Measurements from ENCODE around the gene FOXJ3. TPM values are rescaled to one million over a fixed set of nuclear protein-coding genes. Genes with fewer than 3 reads are reported as not detected.

Gene FOXJ3
- total and polyA plus RNA-seq, 4 donors: 5.3 to 16.8 (median 12.4) TPM

DNA sequence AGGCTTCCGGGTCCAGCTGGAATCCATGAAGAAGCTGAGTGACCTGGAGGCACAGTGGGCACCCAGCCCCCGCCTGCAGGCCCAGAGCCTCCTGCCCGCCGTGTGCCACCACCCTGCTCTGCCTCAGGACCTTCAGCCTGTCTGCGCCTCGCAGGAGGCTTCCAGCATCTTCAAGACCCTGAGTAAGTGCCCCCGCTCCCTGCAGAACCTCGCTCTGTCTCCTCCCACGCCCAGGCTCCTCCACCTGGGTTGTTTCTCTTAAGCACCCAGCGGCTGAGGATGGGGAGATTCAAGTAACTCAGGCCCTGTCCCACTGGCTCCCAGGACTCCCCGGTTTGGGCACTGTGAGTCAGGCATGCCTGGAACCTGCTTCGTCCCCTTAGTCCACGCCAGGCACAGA lies 180.3 kb downstream of the FOXJ3 start:
- Histone ChIP-seq H3K27ac (ENCODE audit: low read depth in 1 of 2, low read length in 2 of 2) (no peak overlapping the region), H3K9ac (ENCODE audit: low read depth in 1 of 2, low read length in 2 of 2) (no peak overlapping the region), H3K4me1 (ENCODE audit: control insufficient read depth in 4 of 4, insufficient read depth in 4 of 4, low read length in 3 of 4) (peaks cover 8 to 20% (median 10%) of the 10 kb centered on the region in 4 donors), H3K36me3 (ENCODE audit: control insufficient read depth in 4 of 4, insufficient read depth in 3 of 4, low read depth in 1 of 4, low read length in 3 of 4) (no peaks in the 10 kb centered on the region), H3K27me3 (ENCODE audit: control insufficient read depth in 4 of 4, insufficient read depth in 4 of 4, low read length in 3 of 4) (no peaks in the 10 kb centered on the region), H3K4me3 (ENCODE audit: low read depth in 1 of 3, low read length in 3 of 3) (no peak overlapping the region), H3K9me3 (ENCODE audit: control insufficient read depth in 4 of 4, low read length in 3 of 4) (peaks cover 0 to 1% (median 0%) of the 10 kb centered on the region in 4 donors)
- TF ChIP-seq FOXA1 (IDR thresholded peaks at IDR 0.05) (no peak), GABPA (IDR thresholded peaks at IDR 0.05 in 1 of 2, conservative IDR thresholded peaks at IDR 0.05 in 1 of 2) (no peak), EGR1 (IDR thresholded peaks at IDR 0.05; ENCODE audit: low read depth in 2 of 2) (no peak), HNF4G (IDR thresholded peaks at IDR 0.05) (no peak), TAF1 (conservative IDR thresholded peaks at IDR 0.05) (no peak), NR2F2 (IDR thresholded peaks at IDR 0.05) (no peak), YY1 (IDR thresholded peaks at IDR 0.05) (no peak), FOXA2 (IDR thresholded peaks at IDR 0.05) (no peak), HNF4A (conservative IDR thresholded peaks at IDR 0.05) (no peak), JUND (IDR thresholded peaks at IDR 0.05) (no peak), RXRA (IDR thresholded peaks at IDR 0.05) (no peak)
- TF ChIP-seq, protein P1, sequence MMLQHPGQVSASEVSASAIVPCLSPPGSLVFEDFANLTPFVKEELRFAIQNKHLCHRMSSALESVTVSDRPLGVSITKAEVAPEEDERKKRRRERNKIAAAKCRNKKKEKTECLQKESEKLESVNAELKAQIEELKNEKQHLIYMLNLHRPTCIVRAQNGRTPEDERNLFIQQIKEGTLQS (IDR thresholded peaks at IDR 0.05): no peak
- TF ChIP-seq, protein P2, sequence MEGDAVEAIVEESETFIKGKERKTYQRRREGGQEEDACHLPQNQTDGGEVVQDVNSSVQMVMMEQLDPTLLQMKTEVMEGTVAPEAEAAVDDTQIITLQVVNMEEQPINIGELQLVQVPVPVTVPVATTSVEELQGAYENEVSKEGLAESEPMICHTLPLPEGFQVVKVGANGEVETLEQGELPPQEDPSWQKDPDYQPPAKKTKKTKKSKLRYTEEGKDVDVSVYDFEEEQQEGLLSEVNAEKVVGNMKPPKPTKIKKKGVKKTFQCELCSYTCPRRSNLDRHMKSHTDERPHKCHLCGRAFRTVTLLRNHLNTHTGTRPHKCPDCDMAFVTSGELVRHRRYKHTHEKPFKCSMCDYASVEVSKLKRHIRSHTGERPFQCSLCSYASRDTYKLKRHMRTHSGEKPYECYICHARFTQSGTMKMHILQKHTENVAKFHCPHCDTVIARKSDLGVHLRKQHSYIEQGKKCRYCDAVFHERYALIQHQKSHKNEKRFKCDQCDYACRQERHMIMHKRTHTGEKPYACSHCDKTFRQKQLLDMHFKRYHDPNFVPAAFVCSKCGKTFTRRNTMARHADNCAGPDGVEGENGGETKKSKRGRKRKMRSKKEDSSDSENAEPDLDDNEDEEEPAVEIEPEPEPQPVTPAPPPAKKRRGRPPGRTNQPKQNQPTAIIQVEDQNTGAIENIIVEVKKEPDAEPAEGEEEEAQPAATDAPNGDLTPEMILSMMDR (IDR thresholded peaks at IDR 0.05; ENCODE audit: low read depth, low read length, missing input control): no peak
- TF ChIP-seq, protein P3, sequence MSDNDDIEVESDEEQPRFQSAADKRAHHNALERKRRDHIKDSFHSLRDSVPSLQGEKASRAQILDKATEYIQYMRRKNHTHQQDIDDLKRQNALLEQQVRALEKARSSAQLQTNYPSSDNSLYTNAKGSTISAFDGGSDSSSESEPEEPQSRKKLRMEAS (IDR thresholded peaks at IDR 0.05): no peak
- TF ChIP-seq, protein P4, sequence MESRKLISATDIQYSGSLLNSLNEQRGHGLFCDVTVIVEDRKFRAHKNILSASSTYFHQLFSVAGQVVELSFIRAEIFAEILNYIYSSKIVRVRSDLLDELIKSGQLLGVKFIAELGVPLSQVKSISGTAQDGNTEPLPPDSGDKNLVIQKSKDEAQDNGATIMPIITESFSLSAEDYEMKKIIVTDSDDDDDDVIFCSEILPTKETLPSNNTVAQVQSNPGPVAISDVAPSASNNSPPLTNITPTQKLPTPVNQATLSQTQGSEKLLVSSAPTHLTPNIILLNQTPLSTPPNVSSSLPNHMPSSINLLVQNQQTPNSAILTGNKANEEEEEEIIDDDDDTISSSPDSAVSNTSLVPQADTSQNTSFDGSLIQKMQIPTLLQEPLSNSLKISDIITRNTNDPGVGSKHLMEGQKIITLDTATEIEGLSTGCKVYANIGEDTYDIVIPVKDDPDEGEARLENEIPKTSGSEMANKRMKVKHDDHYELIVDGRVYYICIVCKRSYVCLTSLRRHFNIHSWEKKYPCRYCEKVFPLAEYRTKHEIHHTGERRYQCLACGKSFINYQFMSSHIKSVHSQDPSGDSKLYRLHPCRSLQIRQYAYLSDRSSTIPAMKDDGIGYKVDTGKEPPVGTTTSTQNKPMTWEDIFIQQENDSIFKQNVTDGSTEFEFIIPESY (IDR thresholded peaks at IDR 0.05): no peak
- DNase-seq (ENCODE audit: low spot score): no peak
- WGBS: 93% methylated on average over 13 of the region's 13 CpGs

DNA sequence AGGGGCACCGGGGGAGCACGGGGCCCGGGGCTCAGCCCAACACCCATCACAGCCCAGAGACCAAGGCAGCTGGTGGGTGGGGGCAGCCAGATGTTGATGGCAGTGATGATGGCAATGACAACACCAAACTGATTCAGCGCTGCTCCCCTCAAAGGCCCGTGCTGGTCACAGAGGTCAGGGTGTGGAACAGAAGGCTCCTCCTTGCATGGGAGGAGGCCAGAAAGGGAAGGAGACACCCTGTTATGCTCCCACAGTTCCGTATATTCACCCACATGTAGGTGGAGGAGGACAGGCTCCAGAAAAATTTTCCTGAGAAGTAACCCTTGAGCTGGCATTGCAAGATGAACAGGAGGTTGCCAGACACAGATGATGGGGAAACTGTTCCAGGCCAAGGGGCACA lies 181.4 kb downstream of the FOXJ3 start:
- TF ChIP-seq, protein P4 (IDR thresholded peaks at IDR 0.05): no peak
- TF ChIP-seq NR2F2 (IDR thresholded peaks at IDR 0.05): no peak
- TF ChIP-seq, protein P5, sequence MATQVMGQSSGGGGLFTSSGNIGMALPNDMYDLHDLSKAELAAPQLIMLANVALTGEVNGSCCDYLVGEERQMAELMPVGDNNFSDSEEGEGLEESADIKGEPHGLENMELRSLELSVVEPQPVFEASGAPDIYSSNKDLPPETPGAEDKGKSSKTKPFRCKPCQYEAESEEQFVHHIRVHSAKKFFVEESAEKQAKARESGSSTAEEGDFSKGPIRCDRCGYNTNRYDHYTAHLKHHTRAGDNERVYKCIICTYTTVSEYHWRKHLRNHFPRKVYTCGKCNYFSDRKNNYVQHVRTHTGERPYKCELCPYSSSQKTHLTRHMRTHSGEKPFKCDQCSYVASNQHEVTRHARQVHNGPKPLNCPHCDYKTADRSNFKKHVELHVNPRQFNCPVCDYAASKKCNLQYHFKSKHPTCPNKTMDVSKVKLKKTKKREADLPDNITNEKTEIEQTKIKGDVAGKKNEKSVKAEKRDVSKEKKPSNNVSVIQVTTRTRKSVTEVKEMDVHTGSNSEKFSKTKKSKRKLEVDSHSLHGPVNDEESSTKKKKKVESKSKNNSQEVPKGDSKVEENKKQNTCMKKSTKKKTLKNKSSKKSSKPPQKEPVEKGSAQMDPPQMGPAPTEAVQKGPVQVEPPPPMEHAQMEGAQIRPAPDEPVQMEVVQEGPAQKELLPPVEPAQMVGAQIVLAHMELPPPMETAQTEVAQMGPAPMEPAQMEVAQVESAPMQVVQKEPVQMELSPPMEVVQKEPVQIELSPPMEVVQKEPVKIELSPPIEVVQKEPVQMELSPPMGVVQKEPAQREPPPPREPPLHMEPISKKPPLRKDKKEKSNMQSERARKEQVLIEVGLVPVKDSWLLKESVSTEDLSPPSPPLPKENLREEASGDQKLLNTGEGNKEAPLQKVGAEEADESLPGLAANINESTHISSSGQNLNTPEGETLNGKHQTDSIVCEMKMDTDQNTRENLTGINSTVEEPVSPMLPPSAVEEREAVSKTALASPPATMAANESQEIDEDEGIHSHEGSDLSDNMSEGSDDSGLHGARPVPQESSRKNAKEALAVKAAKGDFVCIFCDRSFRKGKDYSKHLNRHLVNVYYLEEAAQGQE (IDR thresholded peaks at IDR 0.05): no peak
- TF ChIP-seq FOXA1 (IDR thresholded peaks at IDR 0.05): no peak
- TF ChIP-seq YY1 (IDR thresholded peaks at IDR 0.05): no peak
- TF ChIP-seq, protein P1 (IDR thresholded peaks at IDR 0.05): no peak
- TF ChIP-seq, protein P2 (IDR thresholded peaks at IDR 0.05; ENCODE audit: low read depth, low read length, missing input control): no peak
- TF ChIP-seq HNF4A (conservative IDR thresholded peaks at IDR 0.05): no peak
- TF ChIP-seq GABPA (IDR thresholded peaks at IDR 0.05 in 1 of 2, conservative IDR thresholded peaks at IDR 0.05 in 1 of 2): no peak
- no peak for TF ChIP-seq TAF1 (conservative IDR thresholded peaks at IDR 0.05)
- TF ChIP-seq JUND (IDR thresholded peaks at IDR 0.05): no peak
- TF ChIP-seq FOXA2 (IDR thresholded peaks at IDR 0.05): no peak
- TF ChIP-seq RXRA (IDR thresholded peaks at IDR 0.05): no peak
- no peak for TF ChIP-seq EGR1 (IDR thresholded peaks at IDR 0.05; ENCODE audit: low read depth in 2 of 2)
- TF ChIP-seq, protein P3 (IDR thresholded peaks at IDR 0.05): no peak
- no peak for TF ChIP-seq RAD21 (IDR thresholded peaks at IDR 0.05)
- 83% methylated on average over 6 of the region's 6 CpGs for WGBS
- peaks cover 8 to 20% (median 10%) of the 10 kb centered on the region in 4 donors for H3K4me1 ChIP-seq (ENCODE audit: control insufficient read depth in 4 of 4, insufficient read depth in 4 of 4, low read length in 3 of 4)
- DNase-seq (ENCODE audit: low spot score): no peak
- H3K27ac ChIP-seq (ENCODE audit: low read depth in 1 of 2, low read length in 2 of 2): no peak overlapping the region
- H3K4me3 ChIP-seq (ENCODE audit: low read depth in 1 of 3, low read length in 3 of 3): no peak overlapping the region
- H3K9ac ChIP-seq (ENCODE audit: low read depth in 1 of 2, low read length in 2 of 2): no peak overlapping the region
- H3K36me3 ChIP-seq (ENCODE audit: control insufficient read depth in 4 of 4, insufficient read depth in 3 of 4, low read depth in 1 of 4, low read length in 3 of 4): no peaks in the 10 kb centered on the region
- no peaks in the 10 kb centered on the region for H3K27me3 ChIP-seq (ENCODE audit: control insufficient read depth in 4 of 4, insufficient read depth in 4 of 4, low read length in 3 of 4)
- H3K9me3 ChIP-seq (ENCODE audit: control insufficient read depth in 4 of 4, low read length in 3 of 4): no peaks in the 10 kb centered on the region
